ENCODE data around the gene MT1A. TPM values are rescaled to one million over a fixed set of nuclear protein-coding genes. Genes with fewer than 3 reads are reported as not detected.

MT1A gene
- total and polyA plus RNA-seq, 9 donors = 1.3 to 61.0 (median 7.4) TPM; not detected in 1

- no peaks in the 10 kb centered on the region for H3K27me3 ChIP-seq
- no peak overlapping the region for H3K4me3 ChIP-seq
- no peaks in the 10 kb centered on the region for H3K9me3 ChIP-seq
- H3K36me3 ChIP-seq = no peaks in the 10 kb centered on the region
- H3K27ac ChIP-seq = no peak overlapping the region
- TF ChIP-seq EP300 (IDR thresholded peaks at IDR 0.05) (no peak), POLR2A (IDR thresholded peaks at IDR 0.05) (no peak)
- TF ChIP-seq, protein P1, sequence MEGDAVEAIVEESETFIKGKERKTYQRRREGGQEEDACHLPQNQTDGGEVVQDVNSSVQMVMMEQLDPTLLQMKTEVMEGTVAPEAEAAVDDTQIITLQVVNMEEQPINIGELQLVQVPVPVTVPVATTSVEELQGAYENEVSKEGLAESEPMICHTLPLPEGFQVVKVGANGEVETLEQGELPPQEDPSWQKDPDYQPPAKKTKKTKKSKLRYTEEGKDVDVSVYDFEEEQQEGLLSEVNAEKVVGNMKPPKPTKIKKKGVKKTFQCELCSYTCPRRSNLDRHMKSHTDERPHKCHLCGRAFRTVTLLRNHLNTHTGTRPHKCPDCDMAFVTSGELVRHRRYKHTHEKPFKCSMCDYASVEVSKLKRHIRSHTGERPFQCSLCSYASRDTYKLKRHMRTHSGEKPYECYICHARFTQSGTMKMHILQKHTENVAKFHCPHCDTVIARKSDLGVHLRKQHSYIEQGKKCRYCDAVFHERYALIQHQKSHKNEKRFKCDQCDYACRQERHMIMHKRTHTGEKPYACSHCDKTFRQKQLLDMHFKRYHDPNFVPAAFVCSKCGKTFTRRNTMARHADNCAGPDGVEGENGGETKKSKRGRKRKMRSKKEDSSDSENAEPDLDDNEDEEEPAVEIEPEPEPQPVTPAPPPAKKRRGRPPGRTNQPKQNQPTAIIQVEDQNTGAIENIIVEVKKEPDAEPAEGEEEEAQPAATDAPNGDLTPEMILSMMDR (IDR thresholded peaks at IDR 0.05) = no peak
- intact Hi-C loops (cut with DNase I) = loop anchor here in 1 of 4 donors (10.0 kb wide), 1 partner anchor 51 kb away; the partner anchor contains the start of gene MT1E
- no peak for DNase-seq
- no peaks in the 10 kb centered on the region for H3K4me1 ChIP-seq (ENCODE audit: insufficient read depth)
- 6 to 10% (median 8%) methylated on average over 32 of the region's 32 CpGs for WGBS, 3 donors
Measured at GRCh38 chr16:56675685-56676210, 37.3 kb downstream of the MT1A start.

- Histone ChIP-seq H3K4me1 (ENCODE audit: insufficient read depth) (peaks cover 6% of the 10 kb centered on the region), H3K4me3 (no peak overlapping the region), H3K9me3 (no peaks in the 10 kb centered on the region), H3K27ac (no peak overlapping the region), H3K27me3 (no peaks in the 10 kb centered on the region), H3K36me3 (no peaks in the 10 kb centered on the region)
- no peak for TF ChIP-seq POLR2A (IDR thresholded peaks at IDR 0.05)
- no peak for TF ChIP-seq EP300 (IDR thresholded peaks at IDR 0.05)
- TF ChIP-seq, protein P1 (IDR thresholded peaks at IDR 0.05) = no peak
- no peak for DNase-seq
- 73 to 81% (median 79%) methylated on average over 3 of the region's 3 CpGs for WGBS, 3 donors
- intact Hi-C loops (cut with DNase I) = loop anchor here in 1 of 4 donors (10.0 kb wide), 1 partner anchor 53 kb away; the partner anchor contains the start of gene MT1E
Measured at GRCh38 chr16:56677474-56677873, 39.0 kb downstream of the MT1A start.

GRCh38 chr16:56679078-56679730 is 40.7 kb downstream of the MT1A start:
- Histone ChIP-seq H3K4me1 (ENCODE audit: insufficient read depth) (peaks cover 14% of the 10 kb centered on the region), H3K4me3 (no peak overlapping the region), H3K36me3 (no peaks in the 10 kb centered on the region), H3K9me3 (no peaks in the 10 kb centered on the region), H3K27me3 (no peaks in the 10 kb centered on the region), H3K27ac (no peak overlapping the region)
- TF ChIP-seq, protein P1 (IDR thresholded peaks at IDR 0.05) = no peak
- TF ChIP-seq EP300 (IDR thresholded peaks at IDR 0.05) (no peak), POLR2A (IDR thresholded peaks at IDR 0.05) (no peak)
- WGBS, 3 donors = 80 to 94% (median 87%) methylated on average over 3 of the region's 3 CpGs
- intact Hi-C loops (cut with DNase I) = loop anchor here in 1 of 4 donors (10.0 kb wide), 1 partner anchor 54 kb away; the partner anchor contains the start of gene MT1E
- DNase-seq = no peak

GRCh38 chr16:56679818-56680217 is 41.4 kb downstream of the MT1A start:
- DNase-seq = no peak
- no peak overlapping the region for H3K4me3 ChIP-seq
- H3K27me3 ChIP-seq = no peaks in the 10 kb centered on the region
- H3K9me3 ChIP-seq = no peaks in the 10 kb centered on the region
- no peak overlapping the region for H3K27ac ChIP-seq
- H3K4me1 ChIP-seq (ENCODE audit: insufficient read depth) = peaks cover 14% of the 10 kb centered on the region
- intact Hi-C loops (cut with DNase I) = loop anchor here in 2 of 4 donors (10.0 kb wide), 2 partner anchors 55 to 95 kb away; partner anchors contain the start of genes MT1E (in 1 of the 2) and MT3 (in 1 of the 2)
- no peaks in the 10 kb centered on the region for H3K36me3 ChIP-seq
- WGBS, 3 donors = 80 to 87% (median 85%) methylated on average over 6 of the region's 6 CpGs
- TF ChIP-seq, protein P1 (IDR thresholded peaks at IDR 0.05) = no peak
- TF ChIP-seq POLR2A (IDR thresholded peaks at IDR 0.05) = no peak
- TF ChIP-seq EP300 (IDR thresholded peaks at IDR 0.05) = no peak

All from ovary (tissue), 9 donors.